Measurements from ENCODE around the gene PRODH.
"Not testable (repeated sequence)": the region's sequence is repeated elsewhere in the genome, so short reads cannot be mapped to it uniquely, and the experiment has no call there.

The PRODH gene

GRCh38 chr22:18909556-18909955, 26.5 kb downstream of the PRODH start:
- Mint-ChIP-seq H3K36me3 (no peaks in the 10 kb centered on the region), H3K4me1 (no peaks in the 10 kb centered on the region), H3K27ac (no peak overlapping the region), H3K9me3 (no peaks in the 10 kb centered on the region), H3K4me3 (no peak overlapping the region)
- DNase-seq (ENCODE audit: low spot score in 2 of 2): no peak
- no peak for ATAC-seq

- H3K9me3 Mint-ChIP-seq: no peaks in the 10 kb centered on the region
- H3K27ac Mint-ChIP-seq: no peak overlapping the region
- ATAC-seq: no peak
- DNase-seq (ENCODE audit: low spot score in 2 of 2): no peak
- H3K4me3 Mint-ChIP-seq: no peak overlapping the region
- H3K4me1 Mint-ChIP-seq: no peaks in the 10 kb centered on the region
- no peaks in the 10 kb centered on the region for H3K36me3 Mint-ChIP-seq
Observed at GRCh38 chr22:18906896-18907295, 29.2 kb downstream of the PRODH start.

- not testable (repeated sequence) for H3K4me1 Mint-ChIP-seq; DNase-seq (ENCODE audit: low spot score in 2 of 2); H3K27ac Mint-ChIP-seq; H3K4me3 Mint-ChIP-seq; H3K9me3 Mint-ChIP-seq; H3K36me3 Mint-ChIP-seq
- ATAC-seq: peak; percentile 52
Observed at GRCh38 chr22:18906410-18906745, 29.7 kb downstream of the PRODH start.

GRCh38 chr22:18905540-18906409, 30.3 kb downstream of the PRODH start, which contains the start of gene DGCR6:
TSS of gene DGCR6 (plus strand) at chr22:18906320. CDS start at chr22:18906375, 55 bp downstream.
- ATAC-seq: peak; percentile 98
- no peak within 1 kb of the TSS for H3K27ac Mint-ChIP-seq

GRCh38 chr22:18896037-18896657, 39.9 kb downstream of the PRODH start:
- H3K4me1 Mint-ChIP-seq; DNase-seq (ENCODE audit: low spot score in 2 of 2); H3K9me3 Mint-ChIP-seq; H3K27ac Mint-ChIP-seq; H3K36me3 Mint-ChIP-seq; ATAC-seq; H3K4me3 Mint-ChIP-seq: not testable (repeated sequence)

More at GRCh38 chr22:18905540-18906409, 30.3 kb downstream of the PRODH start, which contains the start of gene DGCR6:
- no peak for DNase-seq (ENCODE audit: low spot score in 2 of 2)
- H3K9me3 Mint-ChIP-seq: no peaks in the 10 kb centered on the region
- H3K36me3 Mint-ChIP-seq: no peaks in the 10 kb centered on the region
- no peak within 1 kb of the TSS for H3K4me3 Mint-ChIP-seq
- no peaks in the 10 kb centered on the region for H3K4me1 Mint-ChIP-seq

GRCh38 chr22:18893775-18894174, 42.3 kb downstream of the PRODH start:
- not testable (repeated sequence) for H3K36me3 Mint-ChIP-seq; ATAC-seq; H3K4me3 Mint-ChIP-seq; H3K4me1 Mint-ChIP-seq; DNase-seq (ENCODE audit: low spot score in 2 of 2); H3K9me3 Mint-ChIP-seq; H3K27ac Mint-ChIP-seq

- H3K4me1 Mint-ChIP-seq; H3K36me3 Mint-ChIP-seq; DNase-seq (ENCODE audit: low spot score in 2 of 2); H3K4me3 Mint-ChIP-seq; H3K27ac Mint-ChIP-seq; H3K9me3 Mint-ChIP-seq: not testable (repeated sequence)
- ATAC-seq: peak; percentile 37
Observed at GRCh38 chr22:18890510-18891192, 45.4 kb downstream of the PRODH start.

GRCh38 chr22:18888115-18888514, 48.0 kb downstream of the PRODH start:
- H3K4me3 Mint-ChIP-seq: no peak overlapping the region
- no peaks in the 10 kb centered on the region for H3K36me3 Mint-ChIP-seq
- H3K27ac Mint-ChIP-seq: no peak overlapping the region
- DNase-seq (ENCODE audit: low spot score in 2 of 2): no peak
- ATAC-seq: no peak
- no peaks in the 10 kb centered on the region for H3K9me3 Mint-ChIP-seq
- H3K4me1 Mint-ChIP-seq: no peaks in the 10 kb centered on the region

- not testable (repeated sequence) for H3K9me3 Mint-ChIP-seq; DNase-seq (ENCODE audit: low spot score in 2 of 2); H3K36me3 Mint-ChIP-seq; ATAC-seq; H3K27ac Mint-ChIP-seq; H3K4me1 Mint-ChIP-seq; H3K4me3 Mint-ChIP-seq
Observed at GRCh38 chr22:18884465-18884864, 51.6 kb downstream of the PRODH start.

GRCh38 chr22:18881260-18881659, 54.8 kb downstream of the PRODH start:
- H3K36me3 Mint-ChIP-seq, ATAC-seq, H3K4me3 Mint-ChIP-seq, H3K27ac Mint-ChIP-seq, H3K9me3 Mint-ChIP-seq, H3K4me1 Mint-ChIP-seq: not testable (repeated sequence)
- peak; percentile 20 to 63 for DNase-seq (ENCODE audit: low spot score in 2 of 2)

Measured in stimulated activated effector memory CD8-positive, alpha-beta T cell treated with anti-CD3 and anti-CD28 coated beads, Interleukin-12 subunit alpha, Interleukin-12 subunit beta, amount 100 ng/mL, for 72 hours (primary cell).